Epidermal melanocyte (primary cell): Measurements from ENCODE around the gene PRDM15.

Source experiments
- DNase-seq: peaks from one replicate; pipeline ENCODE4 v3.0.0; 2011; ENCODE audit warnings: low spot score; ENCODE audit not compliant: insufficient read length

The PRDM15 gene

GRCh38 chr21:41845310-41846032 lies 33.7 kb downstream of the PRDM15 start:
- no peak for DNase-seq

- no peak for DNase-seq
Observed at GRCh38 chr21:41843584-41843983, 35.6 kb downstream of the PRDM15 start.

- no peak for DNase-seq
Observed at GRCh38 chr21:41840880-41841279, 38.3 kb downstream of the PRDM15 start.

GRCh38 chr21:41839387-41840000 lies 39.6 kb downstream of the PRDM15 start:
- DNase-seq: no peak

- DNase-seq: no peak
Observed at GRCh38 chr21:41837756-41838297, 41.3 kb downstream of the PRDM15 start.

- no peak for DNase-seq
Observed at GRCh38 chr21:41836166-41837015, 42.8 kb downstream of the PRDM15 start.

- DNase-seq: no peak
Observed at GRCh38 chr21:41835711-41836154, 43.4 kb downstream of the PRDM15 start.

GRCh38 chr21:41834926-41835663 lies 44.0 kb downstream of the PRDM15 start:
- DNase-seq: no peak

GRCh38 chr21:41834252-41834925 lies 44.8 kb downstream of the PRDM15 start:
- no peak for DNase-seq

- DNase-seq: no peak
Observed at GRCh38 chr21:41833497-41834115, 45.5 kb downstream of the PRDM15 start.

- DNase-seq: no peak
Observed at GRCh38 chr21:41832596-41833496, 46.3 kb downstream of the PRDM15 start.

- DNase-seq: no peak
Observed at GRCh38 chr21:41831866-41832595, 47.1 kb downstream of the PRDM15 start.

- no peak for DNase-seq
Observed at GRCh38 chr21:41831453-41831831, 47.7 kb downstream of the PRDM15 start.

- DNase-seq: no peak
Observed at GRCh38 chr21:41830764-41831452, 48.2 kb downstream of the PRDM15 start.

- DNase-seq: no peak
Observed at GRCh38 chr21:41830145-41830707, 48.9 kb downstream of the PRDM15 start.

- DNase-seq: no peak
Observed at GRCh38 chr21:41828884-41829360, 50.2 kb downstream of the PRDM15 start.
